C1 segment of cervical spinal cord (tissue), 14 donors: ENCODE results near the gene LIG4.

Source experiments
- DNase-seq, 14 donors: peaks; one replicate each; lab custom pipeline; 2025; lab: John Stamatoyannopoulos, UW

The LIG4 gene

DNA sequence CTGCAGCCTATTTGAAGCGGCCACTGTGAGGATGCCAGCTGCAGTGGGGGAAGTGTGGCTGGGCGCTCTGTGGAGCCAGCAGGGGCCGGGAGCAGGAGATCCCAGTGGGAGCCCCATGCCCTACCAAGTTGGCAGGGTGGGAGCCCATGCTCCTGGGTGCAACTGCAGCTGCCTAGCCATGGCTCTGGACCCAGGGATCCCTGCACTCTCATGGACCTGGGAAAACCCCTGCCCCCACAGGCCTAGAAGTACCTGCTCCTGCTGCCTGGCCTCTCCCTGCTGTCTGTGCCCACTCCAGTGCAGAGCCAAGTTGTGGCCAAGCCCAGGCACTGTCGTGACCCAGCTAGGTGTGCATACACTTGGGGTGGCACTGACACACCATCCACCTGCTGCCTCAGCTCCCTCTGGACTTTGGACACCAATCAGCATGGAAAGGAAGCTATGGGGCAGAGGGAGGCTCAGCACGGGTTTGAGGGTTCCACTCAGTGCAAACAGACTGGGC lies 20.9 kb downstream of the LIG4 start:
- DNase-seq: no peak

DNA sequence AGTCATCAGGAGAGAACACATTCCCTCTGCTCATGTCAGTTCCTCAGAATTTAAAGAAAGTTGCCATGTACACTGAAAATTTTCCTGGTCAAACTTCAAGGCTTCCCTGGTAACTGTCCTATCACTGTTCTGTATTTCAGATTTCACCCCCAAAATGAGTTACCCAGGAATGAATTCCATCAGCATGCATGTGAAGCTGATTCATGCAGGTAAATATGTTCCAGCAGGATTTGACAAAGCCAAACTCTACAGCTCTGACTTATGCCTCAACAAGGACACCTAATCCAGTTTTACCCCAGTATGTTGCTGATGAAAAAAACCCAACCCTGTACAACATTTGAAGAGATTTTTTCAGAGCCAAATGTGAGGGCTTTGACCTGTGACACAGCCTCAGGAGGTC lies 21.5 kb downstream of the LIG4 start:
- no peak for DNase-seq

DNA sequence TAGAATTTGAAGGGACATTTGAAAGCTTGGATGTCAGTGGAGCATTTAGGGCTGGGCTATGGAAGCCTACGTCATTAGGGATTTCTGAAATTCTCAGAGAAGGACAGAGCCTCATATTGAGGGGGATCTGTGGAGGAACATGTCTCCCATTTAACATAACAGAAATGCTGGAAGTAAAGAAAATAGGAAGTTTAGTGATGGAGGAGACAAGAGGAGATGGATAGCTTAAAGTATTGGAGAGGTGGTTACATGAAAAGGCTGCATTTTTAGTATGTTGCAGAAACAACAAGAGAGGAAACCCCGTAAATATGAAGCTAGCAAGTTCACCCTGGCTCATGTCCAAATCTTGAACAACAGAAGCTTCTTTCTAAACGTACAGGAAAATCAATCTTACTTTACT lies 24.4 kb downstream of the LIG4 start:
- no peak for DNase-seq

DNA sequence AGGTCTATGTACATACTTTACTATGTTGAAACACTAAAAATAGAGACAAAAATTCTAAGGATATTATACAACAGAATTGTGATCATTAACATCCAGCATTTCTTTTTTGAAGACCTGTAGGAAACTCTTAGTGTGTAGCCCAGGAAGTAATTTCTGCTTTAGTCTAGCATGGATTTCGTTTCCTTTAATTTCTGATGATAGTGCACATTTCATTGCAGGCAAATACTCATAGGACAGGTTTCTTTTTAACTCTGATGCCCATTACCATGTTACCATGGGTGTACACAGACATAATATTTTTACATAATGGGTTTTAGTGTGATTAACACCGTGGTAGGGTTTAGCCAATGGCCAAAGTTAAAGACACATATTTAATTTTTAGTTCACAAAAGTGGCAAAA lies 27.1 kb downstream of the LIG4 start:
- no peak for DNase-seq

DNA sequence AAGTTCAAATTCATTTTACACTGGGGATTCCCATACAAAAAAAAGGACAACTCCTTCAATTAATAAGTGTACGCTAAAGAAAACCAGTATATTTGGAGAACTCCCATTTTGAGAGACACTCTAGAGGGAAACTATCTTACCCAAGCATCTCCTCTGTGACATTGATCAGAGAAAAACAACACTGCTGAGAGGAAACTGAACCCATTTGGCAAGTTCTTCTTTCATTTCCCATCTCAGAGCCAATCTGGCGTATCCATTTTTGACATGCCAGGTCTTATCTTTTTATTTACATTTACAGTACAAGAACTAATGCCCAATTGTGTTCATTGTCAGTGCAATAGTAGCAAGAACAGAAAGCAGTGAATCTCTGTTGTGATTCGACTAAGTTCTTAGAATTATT lies 30.1 kb downstream of the LIG4 start:
- no peak for DNase-seq

DNA sequence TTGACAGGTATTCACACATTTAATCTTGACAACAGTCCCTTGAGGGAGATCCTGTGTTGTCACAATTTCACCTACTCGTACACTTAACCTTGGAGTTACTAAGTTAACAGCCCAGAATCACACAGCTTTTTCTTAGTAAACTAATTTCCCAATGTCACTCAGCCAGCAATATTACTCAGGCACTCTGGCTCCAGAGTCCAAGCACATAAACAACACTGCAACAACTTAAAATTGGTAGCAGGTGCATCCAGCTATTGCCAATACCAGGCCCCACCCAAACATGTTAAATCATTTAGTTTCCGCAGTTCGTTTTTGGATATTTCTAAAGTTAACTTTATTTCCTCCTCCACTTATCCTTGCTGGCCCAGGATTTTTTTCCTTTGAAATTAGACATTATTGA lies 32.7 kb downstream of the LIG4 start:
- no peak for DNase-seq

DNA sequence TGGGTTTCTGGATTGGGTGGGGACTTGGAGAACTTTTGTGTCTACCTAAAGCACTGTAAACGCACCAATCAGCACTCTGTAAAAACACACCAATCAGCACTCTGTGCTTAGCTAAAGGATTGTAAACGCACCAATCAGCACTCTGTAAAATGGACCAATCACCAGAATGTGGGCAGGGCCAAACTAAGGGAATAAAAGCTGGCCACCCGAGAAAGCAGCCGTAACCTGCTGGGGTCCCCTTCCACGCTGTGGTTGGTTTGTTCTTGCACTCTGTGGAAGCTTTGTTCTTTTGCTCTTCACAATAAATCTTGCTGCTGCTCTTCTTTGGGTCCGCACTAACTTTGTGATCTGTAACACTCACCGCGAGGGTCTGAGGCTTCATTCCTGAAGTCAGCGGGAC lies 37.3 kb downstream of the LIG4 start:
- no peak for DNase-seq

DNA sequence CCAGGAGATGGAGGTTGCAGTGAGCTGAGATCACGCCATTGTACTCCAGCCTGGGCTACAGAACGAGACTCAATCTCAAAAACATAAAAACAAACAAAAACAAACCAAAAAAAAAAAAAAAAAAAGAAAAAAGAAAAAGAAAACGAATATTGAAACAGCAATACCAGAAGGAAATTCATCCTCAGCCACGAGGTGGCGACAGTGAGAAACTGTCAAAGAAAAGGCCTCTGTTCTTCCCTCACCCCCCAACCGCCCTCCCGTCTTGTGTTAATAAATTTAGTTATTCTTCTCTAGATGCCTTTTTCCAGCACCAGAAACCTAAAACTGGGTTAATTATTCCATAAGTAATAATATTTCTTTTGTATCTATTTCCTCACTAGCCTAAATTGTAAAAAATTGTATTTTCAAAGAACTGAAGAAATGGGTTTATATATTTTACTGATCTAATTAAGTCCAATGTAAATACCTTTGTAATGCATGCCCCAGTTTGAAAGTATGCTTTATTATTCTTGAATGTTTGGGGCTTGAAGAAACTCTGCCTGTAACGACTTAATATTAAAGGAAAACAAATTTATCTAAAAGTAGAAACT lies 38.6 kb downstream of the LIG4 start:
- DNase-seq: peak in 1 of 14 donors; percentile 2

DNA sequence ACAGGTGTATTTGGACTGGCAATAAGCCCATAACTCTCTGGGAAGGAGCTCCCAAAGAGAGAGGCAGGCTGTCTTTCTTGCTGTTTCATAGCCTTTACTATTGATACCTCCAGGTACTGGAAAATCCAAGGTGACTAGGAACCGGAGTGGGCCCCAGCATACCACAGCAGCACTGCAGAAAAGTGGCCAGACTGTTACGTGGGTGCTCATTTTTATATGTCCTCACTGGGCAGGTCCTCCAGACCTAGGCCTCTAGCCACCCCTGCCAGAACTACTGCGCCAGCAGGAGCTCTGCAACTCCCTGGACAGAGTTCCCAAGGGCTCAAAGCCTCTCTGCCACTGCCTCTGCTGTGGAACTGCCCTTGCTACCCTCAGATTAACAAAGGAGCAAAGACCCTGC lies 46.4 kb downstream of the LIG4 start:
- no peak for DNase-seq

DNA sequence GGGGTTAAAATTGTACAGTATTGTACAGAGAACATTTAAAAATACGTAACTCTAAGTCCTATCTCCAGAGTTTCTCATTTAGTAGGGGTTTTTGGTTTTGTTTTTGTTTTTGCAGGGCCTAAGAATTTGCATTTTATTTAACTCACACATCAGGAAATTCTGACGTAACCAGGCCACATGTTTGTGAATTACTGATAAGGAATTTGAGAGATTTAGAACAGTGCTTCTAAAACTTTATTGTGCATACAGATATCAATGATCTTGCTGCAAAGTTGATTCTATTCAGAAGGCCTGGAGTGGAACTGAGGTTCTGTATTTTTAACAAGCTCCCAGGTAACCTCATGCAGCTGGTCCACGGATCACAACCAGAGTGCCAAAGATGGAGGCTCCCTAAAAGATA lies 49.3 kb downstream of the LIG4 start:
- no peak for DNase-seq

DNA sequence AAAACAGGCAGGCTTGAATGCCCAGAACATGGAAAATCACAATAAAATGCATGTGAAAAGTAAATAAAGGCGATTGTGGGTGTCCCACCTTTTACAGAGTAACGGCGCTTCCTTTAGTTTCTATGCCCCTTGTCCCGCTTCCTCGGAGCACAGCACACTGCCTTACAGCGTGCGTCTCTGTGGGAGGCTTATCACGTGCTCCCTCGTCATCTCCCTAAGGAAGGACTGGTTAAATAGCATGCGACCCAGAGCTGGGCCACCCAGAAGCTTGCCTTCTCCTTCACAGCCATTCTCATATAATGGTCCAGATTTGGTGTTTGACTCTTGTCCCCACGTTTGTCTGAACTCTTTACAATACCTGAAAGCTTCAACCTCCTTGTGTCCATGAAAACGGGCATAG lies 56.6 kb downstream of the LIG4 start:
- no peak for DNase-seq
